WTC11 (cell line): ENCODE measurements around the gene GALNT4. TPM values are rescaled to one million over a fixed set of nuclear protein-coding genes. Genes with fewer than 3 reads are reported as not detected.

Experiments used
- ATAC-seq: fragments of 200-7000 bp; cut with Tn5 transposase; 2 replicates; pipeline ENCODE4 v1.10.0; 2021; ENCODE audit warnings: mild to moderate bottlenecking, moderate library complexity
- CTCF ChIA-PET: fragments of 300-600 bp; sonication (Branson Sonifier 250); formaldehyde crosslinking; loops from one replicate; lab custom pipeline; 2021; ENCODE audit warnings: antibody characterized with exemption; lab: Charles Lee
- POLR2A ChIA-PET: fragments of 350-600 bp; sonication (Branson Sonifier 250); formaldehyde crosslinking; loops from one replicate; lab custom pipeline; 2021; ENCODE audit warnings: antibody characterized with exemption; lab: Charles Lee
- DNase-seq: peaks from one replicate; pipeline ENCODE4 v3.0.0; 2021; ENCODE audit warnings: low spot score
- H3K27ac Mint-ChIP-seq: 2 replicates; pipeline ENCODE4 v1.8.0; 2021; ENCODE audit warnings: mixed read lengths
- H3K27me3 Mint-ChIP-seq: 2 replicates; pipeline ENCODE4 v1.8.0; 2021; ENCODE audit warnings: low read depth, mild to moderate bottlenecking, moderate library complexity, mixed read lengths
- H3K36me3 Mint-ChIP-seq: 2 replicates; pipeline ENCODE4 v1.8.0; 2021; ENCODE audit warnings: mixed read lengths
- H3K4me1 Mint-ChIP-seq: 2 replicates; pipeline ENCODE4 v1.8.0; 2022; ENCODE audit warnings: mixed read lengths
- H3K4me3 Mint-ChIP-seq: 2 replicates; pipeline ENCODE4 v1.8.0; 2021; ENCODE audit warnings: mild to moderate bottlenecking, moderate library complexity, mixed read lengths
- H3K9me3 Mint-ChIP-seq: 2 replicates; pipeline ENCODE4 v1.8.0; 2021; ENCODE audit warnings: mixed read lengths
- ARID4B ChIP-seq: sonication (generic); formaldehyde crosslinking; IDR thresholded peaks from 2 replicates; pipeline ENCODE4 v1.8.0; 2023; ENCODE audit warnings: missing genetic modification reagents, mild to moderate bottlenecking, borderline replicate concordance
- ATF1 ChIP-seq: sonication (generic); formaldehyde crosslinking; IDR thresholded peaks from 2 replicates; pipeline ENCODE4 v1.8.1; 2023; ENCODE audit warnings: mild to moderate bottlenecking, moderate library complexity, missing genetic modification reagents
- ATF6 ChIP-seq: sonication (generic); formaldehyde crosslinking; IDR thresholded peaks from 2 replicates; pipeline ENCODE4 v1.8.1; 2023; ENCODE audit warnings: mild to moderate bottlenecking, missing genetic modification reagents
- CBFB ChIP-seq: sonication (generic); formaldehyde crosslinking; IDR thresholded peaks from 2 replicates; pipeline ENCODE4 v1.8.1; 2022; ENCODE audit warnings: mild to moderate bottlenecking, low read depth, missing genetic modification reagents
- CREB1 ChIP-seq: sonication (generic); formaldehyde crosslinking; IDR thresholded peaks from 2 replicates; pipeline ENCODE4 v1.8.0; 2023; ENCODE audit warnings: mild to moderate bottlenecking, missing genetic modification reagents
- CREM ChIP-seq: sonication (generic); formaldehyde crosslinking; IDR thresholded peaks from 2 replicates; pipeline ENCODE4 v1.8.1; 2022; ENCODE audit warnings: mild to moderate bottlenecking, missing genetic modification reagents, moderate library complexity
- IRF2 ChIP-seq: sonication (generic); formaldehyde crosslinking; IDR thresholded peaks from 2 replicates; pipeline ENCODE4 v1.8.0; 2022; ENCODE audit warnings: low read depth, missing genetic modification reagents, borderline replicate concordance
- PRDM15 ChIP-seq: sonication (generic); formaldehyde crosslinking; IDR thresholded peaks from 2 replicates; pipeline ENCODE4 v1.8.0; 2022; ENCODE audit warnings: missing genetic modification reagents
- TP53 ChIP-seq: sonication (generic); formaldehyde crosslinking; IDR thresholded peaks from 2 replicates; pipeline ENCODE4 v1.8.1; 2023; ENCODE audit warnings: mild to moderate bottlenecking, missing genetic modification reagents
- USF1 ChIP-seq: sonication (generic); formaldehyde crosslinking; IDR thresholded peaks from 2 replicates; pipeline ENCODE4 v1.8.0; 2022; ENCODE audit warnings: mild to moderate bottlenecking, missing genetic modification reagents
- ZBTB43 ChIP-seq: sonication (generic); formaldehyde crosslinking; IDR thresholded peaks from 2 replicates; pipeline ENCODE4 v1.8.1; 2023; ENCODE audit warnings: mild to moderate bottlenecking, missing genetic modification reagents
- ZNF219 ChIP-seq: sonication (generic); formaldehyde crosslinking; IDR thresholded peaks from 2 replicates; pipeline ENCODE4 v1.8.0; 2023; ENCODE audit warnings: missing genetic modification reagents, mild to moderate bottlenecking, borderline replicate concordance
- ZNF232 ChIP-seq: sonication (generic); formaldehyde crosslinking; IDR thresholded peaks from 2 replicates; pipeline ENCODE4 v1.8.0; 2022; ENCODE audit warnings: mild to moderate bottlenecking, missing genetic modification reagents
- ZNF416 ChIP-seq: fragments of 250-450 bp; sonication (Bioruptor Pico); IDR thresholded peaks from 2 replicates; pipeline ENCODE4 v1.9.0; 2021; ENCODE audit warnings: mild to moderate bottlenecking, inconsistent platforms
- ZNF671 ChIP-seq: fragments of 250-450 bp; sonication (Bioruptor Pico); IDR thresholded peaks from 2 replicates; pipeline ENCODE4 v1.8.0; 2021; ENCODE audit warnings: mild to moderate bottlenecking
- ZSCAN18 ChIP-seq: fragments of 250-450 bp; sonication (Bioruptor Pico); IDR thresholded peaks from 2 replicates; pipeline ENCODE4 v2.1.2; 2022; ENCODE audit warnings: mild to moderate bottlenecking, moderate library complexity
- total RNA-seq: library from RNA; stranded (reverse); gene quantifications from 3 replicates; pipeline ENCODE4 v1.2.3, GENCODE V29; 2021
- TF ChIP-seq, protein P1 (sequence below): sonication (generic); formaldehyde crosslinking; IDR thresholded peaks from 2 replicates; pipeline ENCODE4 v1.8.0; 2022; ENCODE audit warnings: mild to moderate bottlenecking, missing genetic modification reagents
- TF ChIP-seq, protein P2 (sequence below): fragments of 250-450 bp; sonication (Bioruptor Pico); IDR thresholded peaks from 2 replicates; pipeline ENCODE4 v1.8.0; 2021; ENCODE audit warnings: mild to moderate bottlenecking
- TF ChIP-seq, protein P3 (sequence below): sonication (generic); formaldehyde crosslinking; IDR thresholded peaks from 2 replicates; pipeline ENCODE4 v1.8.0; 2022; ENCODE audit warnings: mild to moderate bottlenecking, missing genetic modification reagents

The GALNT4 gene
- total RNA-seq, 1 experiment from 2014 or later = 3.9 TPM

- DNase-seq (no peak), ATAC-seq (no peak)
- CTCF ChIA-PET = interaction anchor here (0.7 to 1.7 kb wide), 5 partner anchors 10 to 461 kb away, joined by 3 to 5 read pairs (median 3); no protein-coding TSS in a partner anchor
- H3K36me3 Mint-ChIP-seq = no peaks in the 10 kb centered on the region
- no peak overlapping the region for H3K27ac Mint-ChIP-seq
- H3K4me1 Mint-ChIP-seq = no peaks in the 10 kb centered on the region
- H3K4me3 Mint-ChIP-seq = no peak overlapping the region
- POLR2A ChIA-PET = no interaction called here
- TF ChIP-seq ZBTB43 (CRISPR knock-in tag) (no peak), PRDM15 (CRISPR knock-in tag) (no peak), TP53 (no peak), ZNF416 (CRISPR knock-in tag) (no peak), USF1 (CRISPR knock-in tag) (no peak), CREB1 (no peak), ARID4B (CRISPR knock-in tag) (no peak), ZNF671 (no peak), IRF2 (no peak), CREM (no peak), CBFB (CRISPR knock-in tag) (no peak), ATF1 (CRISPR knock-in tag) (no peak), ZSCAN18 (CRISPR knock-in tag) (no peak), ZNF232 (no peak), ZNF219 (CRISPR knock-in tag) (no peak), ATF6 (CRISPR knock-in tag) (no peak)
- TF ChIP-seq, protein P1, sequence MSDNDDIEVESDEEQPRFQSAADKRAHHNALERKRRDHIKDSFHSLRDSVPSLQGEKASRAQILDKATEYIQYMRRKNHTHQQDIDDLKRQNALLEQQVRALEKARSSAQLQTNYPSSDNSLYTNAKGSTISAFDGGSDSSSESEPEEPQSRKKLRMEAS (CRISPR knock-in tag) = no peak
- TF ChIP-seq, protein P2, sequence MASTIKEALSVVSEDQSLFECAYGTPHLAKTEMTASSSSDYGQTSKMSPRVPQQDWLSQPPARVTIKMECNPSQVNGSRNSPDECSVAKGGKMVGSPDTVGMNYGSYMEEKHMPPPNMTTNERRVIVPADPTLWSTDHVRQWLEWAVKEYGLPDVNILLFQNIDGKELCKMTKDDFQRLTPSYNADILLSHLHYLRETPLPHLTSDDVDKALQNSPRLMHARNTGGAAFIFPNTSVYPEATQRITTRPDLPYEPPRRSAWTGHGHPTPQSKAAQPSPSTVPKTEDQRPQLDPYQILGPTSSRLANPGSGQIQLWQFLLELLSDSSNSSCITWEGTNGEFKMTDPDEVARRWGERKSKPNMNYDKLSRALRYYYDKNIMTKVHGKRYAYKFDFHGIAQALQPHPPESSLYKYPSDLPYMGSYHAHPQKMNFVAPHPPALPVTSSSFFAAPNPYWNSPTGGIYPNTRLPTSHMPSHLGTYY = no peak
- TF ChIP-seq, protein P3, sequence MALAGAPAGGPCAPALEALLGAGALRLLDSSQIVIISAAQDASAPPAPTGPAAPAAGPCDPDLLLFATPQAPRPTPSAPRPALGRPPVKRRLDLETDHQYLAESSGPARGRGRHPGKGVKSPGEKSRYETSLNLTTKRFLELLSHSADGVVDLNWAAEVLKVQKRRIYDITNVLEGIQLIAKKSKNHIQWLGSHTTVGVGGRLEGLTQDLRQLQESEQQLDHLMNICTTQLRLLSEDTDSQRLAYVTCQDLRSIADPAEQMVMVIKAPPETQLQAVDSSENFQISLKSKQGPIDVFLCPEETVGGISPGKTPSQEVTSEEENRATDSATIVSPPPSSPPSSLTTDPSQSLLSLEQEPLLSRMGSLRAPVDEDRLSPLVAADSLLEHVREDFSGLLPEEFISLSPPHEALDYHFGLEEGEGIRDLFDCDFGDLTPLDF (CRISPR knock-in tag) = no peak
- TF ChIP-seq, all 79 proteins: peak for 0
- no peaks in the 10 kb centered on the region for H3K27me3 Mint-ChIP-seq
- H3K9me3 Mint-ChIP-seq = no peaks in the 10 kb centered on the region
Measured at GRCh38 chr12:89477633-89478279, 46.8 kb downstream of the GALNT4 start.
